HEK293 (cell line): ENCODE data around the gene SRPK1.

Experiments
- CTCF ChIP-seq: fragments of 450-650 bp; formaldehyde crosslinking; IDR thresholded peaks from 2 replicates; pipeline ENCODE4 v1.5.1; 2016; ENCODE audit warnings: missing biosample characterization, missing genetic modification characterization
- ZNF501 ChIP-seq: fragments of 450-650 bp; formaldehyde crosslinking; IDR thresholded peaks from 2 replicates; pipeline ENCODE4 v1.5.1; 2016; ENCODE audit warnings: missing biosample characterization, missing genetic modification characterization
- ZNF514 ChIP-seq: fragments of 450-650 bp; formaldehyde crosslinking; IDR thresholded peaks from 2 replicates; pipeline ENCODE4 v1.5.1; 2016; ENCODE audit warnings: missing biosample characterization, missing genetic modification characterization
- ZNF747 ChIP-seq: fragments of 450-650 bp; formaldehyde crosslinking; IDR thresholded peaks from 2 replicates; pipeline ENCODE4 v1.5.1; 2016; ENCODE audit warnings: missing biosample characterization, missing genetic modification characterization

DNA sequence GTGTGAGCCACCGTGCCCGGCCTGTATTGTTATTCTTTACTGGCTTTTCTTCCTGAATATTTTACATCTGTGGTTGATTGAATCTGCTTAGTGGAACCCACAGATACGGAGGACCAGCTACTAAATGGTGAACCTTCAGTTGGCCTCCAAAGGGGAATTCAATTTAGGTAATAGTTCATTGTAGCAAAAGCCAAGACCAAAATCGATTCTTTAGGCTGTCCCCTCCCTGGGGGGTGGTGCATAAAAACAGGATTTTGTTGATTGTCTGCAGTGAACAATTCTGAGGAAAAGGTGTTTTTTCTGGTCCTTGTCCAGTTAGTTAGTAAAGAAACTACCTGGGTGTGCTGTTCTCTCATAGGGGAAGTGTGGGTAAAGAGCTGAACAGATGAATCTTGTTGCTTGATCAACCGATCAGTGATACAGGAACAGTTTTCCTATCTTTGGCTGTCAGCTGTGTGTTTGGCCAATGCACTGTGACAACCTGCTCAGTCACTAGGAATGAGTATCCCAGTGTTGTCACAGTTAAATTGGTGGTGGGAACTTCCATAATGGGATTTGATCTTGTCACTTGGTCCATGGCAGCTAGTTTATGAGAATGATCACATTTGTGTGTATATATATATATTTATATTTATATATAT is 96.2 kb downstream of the SRPK1 start:
- TF ChIP-seq ZNF501 (tag by site-specific recombination) = no peak
- TF ChIP-seq ZNF747 (tag by site-specific recombination) = no peak
- no peak for TF ChIP-seq CTCF (tag by site-specific recombination)
- no peak for TF ChIP-seq ZNF514 (tag by site-specific recombination)
